GM18951 (cell line): ENCODE measurements around the gene AIP.

Experiments used
- POLR2A ChIP-seq: IDR thresholded peaks from 4 replicates; pipeline ENCODE4 v1.6.1; 2011; ENCODE audit warnings: mild to moderate bottlenecking; ENCODE audit not compliant: insufficient read length, insufficient read depth; ENCODE audit errors: extremely low read depth
- in situ Hi-C: fragments of 300-500 bp; cut with MboI; formaldehyde crosslinking; loops from one replicate; pipeline ENCODE4 v1.12.0; 2022; ENCODE audit warnings: low sequenced_read_pairs, mixed read lengths, inconsistent platforms; ENCODE audit not compliant: unreplicated experiment

AIP gene

GRCh38 chr11:67517784-67518552 lies 35.1 kb downstream of the AIP start:
- in situ Hi-C loops, result no loop called here
- TF ChIP-seq POLR2A, result no peak

- no peak for TF ChIP-seq POLR2A
- in situ Hi-C loops, result no loop called here
Observed at GRCh38 chr11:67519726-67520125, 36.9 kb downstream of the AIP start.

GRCh38 chr11:67520856-67521824 lies 38.3 kb downstream of the AIP start:
- in situ Hi-C loops, result no loop called here
- no peak for TF ChIP-seq POLR2A

- in situ Hi-C loops, result no loop called here
- no peak for TF ChIP-seq POLR2A
Observed at GRCh38 chr11:67521924-67522323, 39.1 kb downstream of the AIP start.

- TF ChIP-seq POLR2A, result no peak
- in situ Hi-C loops, result no loop called here
Observed at GRCh38 chr11:67522338-67522737, 39.5 kb downstream of the AIP start.

- no peak for TF ChIP-seq POLR2A
- in situ Hi-C loops, result no loop called here
Observed at GRCh38 chr11:67522844-67523555, 40.2 kb downstream of the AIP start, which contains the start of gene CABP2. Gene CABP2, minus strand, starts transcription at chr11:67523446. Its CDS starts 120 bp downstream, at chr11:67523326.

- in situ Hi-C loops, result no loop called here
- TF ChIP-seq POLR2A, result no peak
Observed at GRCh38 chr11:67523556-67524479, 41.0 kb downstream of the AIP start.

GRCh38 chr11:67524480-67524808 lies 41.6 kb downstream of the AIP start:
- in situ Hi-C loops, result no loop called here
- TF ChIP-seq POLR2A, result no peak

- in situ Hi-C loops, result no loop called here
Observed at GRCh38 chr11:67525275-67525976, 42.6 kb downstream of the AIP start.

GRCh38 chr11:67528376-67528775 lies 45.5 kb downstream of the AIP start:
- in situ Hi-C loops, result no loop called here

More at GRCh38 chr11:67525275-67525976, 42.6 kb downstream of the AIP start:
- no peak for TF ChIP-seq POLR2A

GRCh38 chr11:67530282-67530592 lies 47.4 kb downstream of the AIP start:
- in situ Hi-C loops, result no loop called here
- no peak for TF ChIP-seq POLR2A

More at GRCh38 chr11:67528376-67528775, 45.5 kb downstream of the AIP start:
- TF ChIP-seq POLR2A, result no peak

GRCh38 chr11:67532889-67533288 lies 50.1 kb downstream of the AIP start:
- no peak for TF ChIP-seq POLR2A
- in situ Hi-C loops, result no loop called here
